HG03432 (cell line): Measurements from ENCODE around the gene LRP6.
A peak's percentile ranks its signal among the peaks of the same experiment; 100 is the strongest.
"Not testable (repeated sequence)": the region's sequence is repeated elsewhere in the genome, so short reads cannot be mapped to it uniquely, and the experiment has no call there.

Source experiments
- ATAC-seq: cut with Tn5 transposase; IDR thresholded peaks from one replicate; pipeline ENCODE4 v1.9.1; 2021; ENCODE audit warnings: mild to moderate bottlenecking, moderate library complexity; ENCODE audit not compliant: unreplicated experiment

Gene LRP6

GRCh38 chr12:12182703-12183365 is 84.0 kb downstream of the LRP6 start:
- ATAC-seq = no peak

DNA sequence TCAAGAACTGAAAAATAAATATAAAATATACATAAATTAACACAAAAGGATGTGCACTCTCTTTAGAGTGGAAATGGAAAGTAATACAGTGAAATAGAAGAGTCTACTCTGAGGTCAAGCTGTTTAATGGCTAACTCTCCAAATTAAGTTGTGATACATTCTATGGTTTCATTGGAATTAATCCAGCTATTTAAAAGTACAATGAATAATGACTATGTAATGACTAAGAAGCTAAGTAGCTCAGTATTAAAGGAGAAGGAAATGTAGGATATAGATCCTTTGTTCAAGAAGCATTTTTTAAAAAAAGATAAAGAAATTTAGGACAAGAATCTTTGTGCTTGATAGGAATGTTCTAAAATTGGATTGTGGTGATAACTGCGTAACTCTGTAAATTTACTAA is 85.3 kb downstream of the LRP6 start:
- ATAC-seq = no peak

DNA sequence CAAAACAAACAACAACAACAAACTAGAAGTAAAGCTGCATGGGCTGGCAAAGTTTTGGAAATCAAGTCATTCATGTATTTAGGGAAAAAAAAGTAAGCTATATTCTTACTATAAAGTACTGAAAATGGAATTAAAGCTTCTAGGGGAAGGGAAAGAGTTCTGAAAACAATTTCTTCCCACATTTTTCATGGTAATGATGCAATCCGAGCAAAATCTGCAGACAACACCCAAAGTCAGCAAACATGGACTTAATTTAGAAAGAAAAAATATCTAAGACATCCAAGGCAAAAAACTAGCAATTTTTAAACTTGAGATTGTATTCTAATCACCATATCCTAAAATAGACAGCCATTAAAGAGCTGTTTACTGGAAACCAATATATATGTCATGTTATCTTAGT is 86.3 kb downstream of the LRP6 start:
- no peak for ATAC-seq

DNA sequence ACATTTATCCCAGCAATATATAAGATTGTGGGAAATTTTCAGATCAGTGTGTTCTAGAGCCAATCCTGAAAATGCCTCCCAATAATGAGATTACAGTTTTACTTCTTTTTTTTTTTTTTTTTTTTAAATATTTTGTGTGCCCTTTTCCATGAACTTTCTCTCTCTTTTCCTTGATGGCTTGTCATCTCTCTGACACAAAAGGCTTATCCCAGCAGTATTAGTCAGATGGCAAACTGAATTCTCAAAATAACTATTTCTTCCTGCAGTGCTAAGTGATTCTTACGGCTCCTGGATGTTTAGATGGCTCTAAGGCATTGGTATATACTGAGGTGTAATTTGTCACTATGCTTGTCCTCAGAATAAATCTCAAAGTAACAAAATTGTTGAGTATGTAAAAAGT is 86.7 kb downstream of the LRP6 start:
- ATAC-seq = no peak

- no peak for ATAC-seq
Observed at GRCh38 chr12:12178559-12178958, 88.3 kb downstream of the LRP6 start.

DNA sequence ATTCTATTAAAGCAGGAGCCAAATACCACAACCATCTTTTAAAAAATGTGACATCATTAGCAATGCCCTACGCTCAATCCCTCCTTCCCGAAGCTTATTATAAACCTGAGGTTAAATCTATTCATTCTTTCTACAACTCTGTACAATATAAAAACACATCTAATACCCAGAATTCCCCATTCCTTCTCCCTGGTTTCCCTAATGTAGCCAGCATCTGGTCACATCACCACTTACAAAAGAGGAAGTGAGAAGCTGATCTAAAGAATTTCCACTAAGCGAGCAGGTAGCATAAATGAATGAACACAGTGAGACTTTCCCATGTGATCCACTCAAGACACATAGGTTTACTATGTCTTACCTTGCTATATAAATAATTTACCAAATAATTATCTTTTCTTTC is 90.4 kb downstream of the LRP6 start:
- peak; percentile 52 for ATAC-seq

- ATAC-seq = peak; percentile 78
Observed at GRCh38 chr12:12171991-12172511, 94.8 kb downstream of the LRP6 start.

DNA sequence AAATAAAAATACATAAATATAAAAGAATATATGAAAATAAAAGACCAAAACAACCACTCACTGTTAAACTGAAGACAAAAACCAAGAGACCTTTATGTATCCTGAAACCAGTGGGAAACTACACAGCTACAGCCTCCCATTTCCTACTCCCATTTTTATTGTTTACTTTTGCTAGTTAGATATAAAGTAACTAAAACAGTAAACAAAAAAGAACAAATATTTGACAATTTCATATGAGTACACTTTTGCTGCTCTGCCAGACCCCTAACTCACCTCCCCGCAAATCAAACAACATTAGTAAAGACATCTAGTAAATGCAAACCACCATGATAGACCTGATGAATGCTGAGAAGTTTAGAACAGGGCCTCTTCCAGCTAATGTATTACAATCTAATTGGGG is 99.0 kb downstream of the LRP6 start:
- ATAC-seq = no peak

DNA sequence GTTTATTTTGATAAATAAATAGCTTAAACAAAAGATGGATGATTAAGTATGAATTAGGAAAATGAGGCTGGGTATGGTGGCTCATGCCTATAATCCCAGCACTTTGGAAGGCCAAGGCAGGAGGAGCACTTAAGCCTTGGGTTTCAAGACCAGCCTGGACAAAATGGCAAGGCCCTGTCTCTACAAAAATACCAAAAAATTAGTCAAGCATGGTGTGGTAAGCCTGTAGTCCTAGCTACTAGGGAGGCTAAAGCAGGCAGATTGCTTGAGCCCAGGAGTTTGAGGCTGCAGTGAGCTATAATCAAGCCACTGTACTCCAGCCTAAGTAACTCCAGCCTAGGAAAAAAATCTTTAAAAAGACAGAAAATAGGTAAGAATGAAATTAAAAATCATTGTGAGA is 100.1 kb downstream of the LRP6 start:
- ATAC-seq = no peak

GRCh38 chr12:12159988-12160387 is 106.9 kb downstream of the LRP6 start:
- ATAC-seq = no peak

DNA sequence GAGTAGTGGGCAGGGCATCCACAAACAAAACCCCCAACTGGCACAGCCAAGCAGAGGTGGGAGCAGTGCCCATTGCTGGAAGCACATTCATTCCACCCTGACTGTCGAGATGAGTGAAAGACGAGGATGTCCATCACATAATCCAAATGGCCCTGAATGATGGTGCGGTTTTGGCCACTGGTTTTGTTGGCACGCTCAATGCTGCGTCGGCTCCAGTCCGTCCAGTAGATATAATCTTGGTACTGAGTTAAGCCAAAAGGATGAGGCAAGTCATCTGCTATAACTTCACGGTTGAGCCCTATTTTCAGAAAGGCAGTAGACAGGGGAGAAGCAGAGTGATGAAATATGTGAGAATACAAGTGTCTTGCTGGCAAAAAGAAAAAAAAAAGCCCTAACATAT is 108.0 kb downstream of the LRP6 start:
- ATAC-seq = no peak

DNA sequence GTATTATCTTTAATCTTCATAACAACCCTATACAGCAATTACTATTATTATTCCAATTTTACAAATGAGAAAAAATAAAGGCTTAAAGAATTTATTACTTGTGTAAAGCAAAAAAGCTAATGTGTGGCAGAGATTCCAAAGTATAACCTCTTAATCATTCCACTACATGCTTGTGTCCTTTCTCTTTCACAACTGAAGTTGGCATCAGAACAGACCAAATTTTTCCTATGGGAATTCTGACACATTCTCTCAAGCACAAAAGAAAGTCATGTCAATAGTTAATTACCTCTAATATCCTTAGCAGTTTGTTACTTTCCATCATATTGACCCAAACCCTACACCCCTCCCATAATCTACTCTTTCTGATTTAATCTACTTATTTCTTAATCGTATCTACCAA is 109.4 kb downstream of the LRP6 start:
- no peak for ATAC-seq

GRCh38 chr12:12156828-12157227 is 110.0 kb downstream of the LRP6 start:
- no peak for ATAC-seq

DNA sequence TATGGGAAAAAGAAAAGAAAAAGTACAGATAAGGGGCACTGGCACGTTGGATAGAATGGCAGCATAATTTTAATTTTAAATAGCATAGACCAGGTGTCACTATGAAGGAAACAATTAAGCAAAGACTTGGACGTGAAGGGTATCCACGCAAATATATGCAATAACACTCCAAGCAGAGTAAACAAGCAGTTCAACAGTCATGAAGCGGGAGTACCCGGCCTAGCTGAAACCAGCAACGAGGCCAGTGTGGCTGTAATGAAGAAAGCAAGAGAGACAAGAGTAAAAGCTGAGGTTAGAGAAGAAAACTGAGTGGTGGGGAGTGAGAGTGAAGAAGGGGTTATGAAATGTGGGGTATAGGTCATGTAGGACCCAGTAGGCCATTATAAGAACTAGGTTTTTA is 110.7 kb downstream of the LRP6 start:
- no peak for ATAC-seq

GRCh38 chr12:12153596-12153995 is 113.2 kb downstream of the LRP6 start:
- ATAC-seq = no peak

GRCh38 chr12:12147111-12147510 is 119.7 kb downstream of the LRP6 start:
- ATAC-seq = no peak

- ATAC-seq = not testable (repeated sequence)
Observed at GRCh38 chr12:12144531-12144930, 122.3 kb downstream of the LRP6 start.

DNA sequence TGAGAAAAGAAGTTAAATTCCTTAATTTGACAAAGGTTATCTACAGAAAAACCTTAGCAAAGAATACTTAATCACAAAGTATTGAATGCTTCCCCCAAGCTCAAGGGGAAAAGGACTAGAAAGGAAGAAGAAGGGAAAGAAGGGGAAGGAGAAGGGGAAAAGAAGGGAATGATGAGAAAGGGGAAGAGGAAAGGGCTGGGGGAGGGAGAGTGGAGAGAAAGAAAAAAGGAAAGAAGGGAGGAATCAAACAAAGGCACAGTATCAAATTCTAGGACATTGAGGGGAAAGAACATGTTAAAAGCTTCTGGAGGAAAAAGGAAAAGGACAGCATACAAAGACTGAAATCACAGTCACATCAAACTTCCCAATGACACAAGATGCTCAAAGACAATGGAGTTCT is 125.8 kb downstream of the LRP6 start:
- ATAC-seq = no peak

DNA sequence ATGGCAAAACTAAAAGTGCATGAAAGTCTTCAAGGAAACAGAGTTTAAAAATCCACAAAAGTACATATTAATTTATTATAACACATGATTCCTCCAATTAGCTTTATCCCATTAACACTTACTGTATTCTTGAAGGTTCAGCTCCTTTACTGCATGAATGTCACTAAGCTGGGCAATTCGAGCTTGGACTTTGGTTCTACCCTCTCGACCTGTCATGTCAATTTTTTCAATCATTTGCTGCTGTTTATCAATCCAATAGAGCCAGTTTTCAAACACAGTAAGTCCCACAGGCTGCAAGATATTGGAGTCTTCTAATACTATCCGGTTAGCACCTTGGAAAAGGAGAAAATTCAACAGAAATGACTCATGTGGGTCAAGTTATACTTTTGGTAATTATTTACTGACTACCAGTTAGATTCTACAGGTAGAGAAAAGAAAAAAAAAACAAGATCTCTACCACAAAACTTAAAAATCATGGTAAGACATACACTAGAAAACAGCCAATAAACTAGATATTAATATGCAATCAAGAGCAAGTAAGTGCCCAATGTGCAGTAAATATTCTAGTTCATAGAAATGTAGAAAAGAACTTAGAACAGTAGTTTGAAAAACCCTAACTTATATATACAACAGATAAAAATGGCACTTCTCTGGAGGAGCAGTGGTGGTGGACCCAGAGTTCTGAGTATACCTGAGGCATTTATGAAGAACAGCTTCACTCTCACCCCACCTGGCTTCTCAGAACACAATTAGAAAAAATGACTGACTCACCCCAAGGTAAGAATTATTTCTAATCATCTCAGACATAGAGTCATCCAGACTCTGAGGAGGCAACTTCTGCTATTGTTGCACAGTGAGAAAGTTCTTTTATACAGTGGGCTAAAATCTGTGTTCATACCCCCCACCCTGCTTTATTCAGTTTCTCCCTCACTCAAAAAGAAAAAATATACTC is 128.4 kb downstream of the LRP6 start:
- ATAC-seq = no peak

DNA sequence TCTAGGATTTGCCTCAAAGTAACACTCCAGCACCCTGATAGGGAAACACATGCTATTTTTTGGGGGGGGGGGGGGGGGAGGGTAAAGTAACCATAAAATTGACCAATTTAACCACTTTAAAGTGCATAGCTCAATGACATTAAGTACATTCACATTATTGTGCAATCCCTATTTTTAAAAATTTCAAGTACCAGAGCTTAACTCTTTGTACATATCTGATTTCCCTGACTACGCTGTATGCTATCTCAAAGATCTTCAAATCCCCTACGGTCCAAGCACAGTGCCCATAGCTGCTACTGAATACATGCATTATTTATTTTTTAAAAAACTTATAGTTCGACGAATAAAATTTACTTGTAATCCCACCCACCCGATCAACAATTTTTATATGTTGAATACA is 133.1 kb downstream of the LRP6 start:
- ATAC-seq = no peak

GRCh38 chr12:12133259-12133658 is 133.6 kb downstream of the LRP6 start:
- no peak for ATAC-seq

DNA sequence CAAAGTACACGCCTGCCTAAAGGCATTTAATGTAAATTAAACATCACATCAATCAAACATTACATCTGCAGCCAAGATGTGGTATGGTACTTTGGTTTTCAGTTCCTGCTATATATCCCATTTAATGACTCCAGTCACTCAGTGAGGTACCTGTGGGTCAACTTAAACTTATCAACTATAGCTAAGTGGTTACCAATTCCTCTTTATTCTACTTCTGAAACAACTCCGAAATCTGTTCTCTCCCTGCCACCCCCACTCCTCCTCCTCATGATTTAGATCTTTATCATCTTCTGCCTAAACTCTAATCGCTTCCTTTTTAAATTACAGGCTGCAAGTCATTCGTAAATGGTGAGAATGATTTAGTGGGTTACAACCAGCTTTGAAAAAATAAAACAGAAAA is 138.2 kb downstream of the LRP6 start:
- no peak for ATAC-seq
